DLD1 (cell line): ENCODE data around the gene GSDME.

Experiments used
- in situ Hi-C: cut with HindIII; loops from 2 replicates; pipeline ENCODE4 v1.10.0; 2017; ENCODE audit warnings: low sequenced_read_pairs

GSDME gene

DNA sequence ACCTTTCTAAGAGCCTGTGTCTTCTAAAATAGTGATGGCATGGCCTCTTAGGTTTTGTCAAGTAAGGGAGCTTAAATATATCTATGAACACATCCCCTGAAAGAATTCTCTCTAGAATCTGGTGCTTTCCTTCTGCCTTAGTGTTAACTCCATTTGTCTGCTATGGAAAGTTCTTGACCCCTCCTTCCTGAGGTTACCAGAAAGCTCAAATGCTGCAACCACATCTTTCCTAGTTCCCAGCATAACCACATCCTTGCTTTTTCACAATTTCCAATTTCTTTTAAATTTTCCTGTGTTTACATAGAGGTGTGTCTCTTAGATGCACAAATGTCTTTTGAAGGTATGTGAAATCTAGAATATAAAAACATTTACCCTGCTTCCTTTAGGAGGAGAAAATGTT is 16.4 kb upstream of the GSDME start:
- in situ Hi-C loops: no loop called here

DNA sequence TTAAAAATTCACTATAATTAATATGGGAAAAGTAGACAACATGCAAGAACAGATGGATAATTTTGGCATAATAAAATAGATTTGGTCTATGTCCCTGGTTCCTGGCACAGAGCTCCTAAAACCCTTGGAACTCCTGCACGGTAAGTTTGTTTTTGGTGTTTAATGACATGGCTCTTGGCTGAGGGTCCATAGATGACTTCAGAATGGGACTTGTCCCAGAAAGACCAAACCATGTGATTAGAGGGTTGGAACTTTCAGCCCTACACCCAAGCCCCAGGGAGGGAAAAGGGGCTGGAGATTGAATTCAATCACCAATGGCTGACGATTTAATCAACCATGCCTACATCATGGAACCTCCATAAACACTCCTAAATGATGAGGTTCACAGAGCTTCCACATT is 12.6 kb upstream of the GSDME start:
- in situ Hi-C loops: no loop called here

DNA sequence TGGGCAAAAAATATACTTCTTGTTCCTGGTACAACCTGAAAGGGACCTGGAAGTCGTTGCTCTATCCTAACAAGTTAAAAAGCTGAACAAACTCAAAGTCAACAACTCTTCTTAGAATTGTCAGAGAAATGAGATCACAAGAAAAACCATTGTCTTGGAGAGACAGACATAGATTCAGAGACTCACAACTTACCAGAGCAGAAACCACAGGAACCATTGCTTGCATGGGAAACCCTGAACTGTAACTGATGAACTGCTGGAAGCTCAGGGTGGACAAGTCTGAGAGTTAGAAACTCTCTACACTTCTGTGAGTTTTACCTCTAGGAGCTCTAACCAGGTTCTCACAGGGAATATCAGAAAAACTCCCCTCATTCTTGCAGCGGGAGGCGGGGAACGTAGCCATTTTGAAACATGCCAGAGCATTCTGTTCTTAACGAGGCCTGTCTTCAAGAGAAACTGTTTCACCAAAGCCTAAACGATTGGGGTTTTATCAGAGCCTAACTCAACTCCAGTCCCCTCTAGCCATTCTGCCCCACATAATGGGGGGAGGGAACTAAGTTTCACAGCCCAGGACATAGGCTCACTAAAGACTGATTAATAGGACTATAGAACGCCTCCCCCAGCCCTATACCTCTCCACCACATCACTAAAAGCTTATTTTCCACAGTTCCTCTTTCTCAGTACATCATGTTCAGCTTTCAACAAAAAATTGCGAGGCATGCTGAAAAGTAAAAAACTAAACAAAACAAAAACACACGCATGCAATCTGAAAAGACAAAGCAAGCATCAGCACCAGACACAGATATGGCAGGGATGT is 12.0 kb upstream of the GSDME start:
- in situ Hi-C loops: no loop called here

DNA sequence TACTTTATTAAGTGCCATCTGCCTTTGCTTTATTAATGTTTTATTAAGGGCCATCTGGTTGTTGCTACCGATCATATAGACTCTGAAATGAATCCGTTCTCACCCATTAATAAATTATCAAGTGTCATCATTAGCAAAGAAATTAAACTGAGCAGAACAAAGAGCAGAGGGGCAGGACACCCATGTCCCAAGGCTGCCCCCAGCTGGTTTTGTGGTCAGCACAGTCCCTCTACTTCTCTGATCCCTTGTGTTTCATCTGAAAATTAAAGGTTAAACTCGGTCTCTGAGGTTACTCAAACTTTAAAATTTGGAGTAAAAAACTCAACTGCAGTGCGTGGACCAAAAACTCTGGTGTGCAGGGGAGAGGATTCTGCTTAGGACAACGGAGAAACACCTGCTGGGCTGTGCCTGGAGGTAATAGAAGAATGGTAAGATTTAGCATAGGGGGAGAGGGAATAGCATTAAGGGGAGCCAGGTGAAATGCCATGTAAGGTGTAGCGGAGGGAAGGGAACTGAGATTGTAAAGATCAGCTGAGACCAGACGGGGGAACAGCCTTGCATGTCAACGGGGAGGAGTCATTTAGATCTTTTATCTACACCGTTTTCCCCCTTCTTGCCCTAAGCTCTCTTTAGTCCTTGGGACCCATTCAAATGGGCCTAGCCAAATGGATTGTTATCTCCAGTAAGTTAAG is 10.8 kb upstream of the GSDME start:
- in situ Hi-C loops: no loop called here

DNA sequence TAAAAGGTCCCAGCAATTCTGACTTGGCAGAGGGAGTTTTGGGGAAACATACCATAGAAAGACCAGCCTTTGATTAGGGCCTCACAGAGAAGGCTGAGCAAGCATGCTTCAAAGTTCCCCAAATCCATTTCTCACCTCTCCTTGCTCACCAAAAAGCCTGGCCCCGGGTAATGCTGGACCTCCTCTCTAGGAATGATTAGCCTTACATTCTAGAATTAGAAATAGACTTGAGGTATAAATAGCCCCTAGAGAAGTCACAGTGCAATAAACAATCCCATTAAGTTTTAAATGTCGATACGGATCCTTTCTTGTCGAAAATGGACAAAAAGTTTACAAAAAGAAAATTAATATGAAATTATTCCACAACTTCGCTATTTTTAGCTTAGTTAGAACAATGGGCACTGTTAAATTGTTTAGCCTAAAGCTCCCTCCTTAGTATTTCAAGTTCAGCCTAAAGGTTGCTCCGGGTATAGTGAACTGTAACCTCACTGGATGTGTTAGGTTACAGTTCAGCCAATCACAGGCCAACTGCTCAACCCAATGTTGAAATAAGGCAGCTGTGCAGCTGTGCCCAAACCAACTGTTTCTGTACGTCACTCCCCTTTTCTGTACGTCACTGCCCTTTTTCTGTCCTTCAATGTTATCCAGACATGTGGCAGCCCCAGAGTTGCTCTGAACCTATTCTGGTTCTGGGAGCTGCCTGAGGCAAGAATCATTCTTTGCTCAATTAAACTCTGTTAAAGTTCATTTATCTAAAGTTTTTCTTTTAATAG is 7.9 kb upstream of the GSDME start:
- in situ Hi-C loops: loop anchor here (5.0 kb wide), 1 partner anchor 38 kb away; no protein-coding TSS in a partner anchor

DNA sequence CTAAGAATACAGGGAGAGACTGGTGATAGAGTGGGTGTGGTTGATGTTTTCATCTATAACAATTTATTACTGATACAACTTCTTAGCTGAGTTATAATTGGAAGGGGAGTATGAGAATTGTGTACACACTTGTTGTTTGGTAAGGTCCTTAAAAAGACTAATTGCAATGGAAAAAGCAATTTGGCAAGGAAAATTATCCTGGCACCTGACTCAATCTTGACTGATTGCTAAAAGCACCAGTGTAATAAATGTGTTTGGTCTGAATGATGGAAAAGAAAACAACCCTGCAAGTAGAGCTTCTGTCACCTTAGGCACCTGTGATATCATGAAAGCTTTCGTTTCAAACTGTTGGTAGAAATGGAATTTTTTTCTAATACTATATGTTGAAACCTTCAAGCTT is 6.7 kb upstream of the GSDME start:
- in situ Hi-C loops: loop anchor here (5.0 kb wide), 1 partner anchor 37 kb away; no protein-coding TSS in a partner anchor

DNA sequence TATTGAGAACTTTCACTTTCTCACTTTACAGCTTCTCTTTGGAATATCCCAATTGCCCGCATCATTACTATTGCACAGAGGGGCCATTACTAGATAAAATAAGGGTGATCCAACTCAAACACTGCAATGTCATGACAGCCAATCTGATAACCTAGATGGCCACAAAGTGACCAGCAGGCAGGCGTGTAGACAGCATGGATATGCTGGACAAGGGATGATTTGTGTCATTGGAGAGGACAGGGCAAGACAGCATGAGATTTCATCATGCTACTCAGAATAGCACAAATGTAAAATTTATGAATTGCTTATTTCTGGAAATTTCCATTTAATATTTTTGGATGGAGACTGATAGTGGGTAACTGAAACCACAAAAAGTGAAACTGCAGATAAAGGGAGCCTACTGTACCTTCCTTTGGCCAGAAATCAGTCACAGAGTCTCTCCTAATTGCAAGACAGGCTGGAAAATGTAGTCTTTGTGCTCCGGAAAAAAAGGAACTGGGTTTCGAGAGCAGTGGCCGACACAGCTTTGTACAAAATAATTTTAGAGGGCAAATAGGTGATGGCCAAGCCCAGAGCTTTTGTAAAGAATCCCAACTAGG is 6.1 kb upstream of the GSDME start:
- in situ Hi-C loops: loop anchor here (5.0 kb wide), 1 partner anchor 36 kb away; no protein-coding TSS in a partner anchor

DNA sequence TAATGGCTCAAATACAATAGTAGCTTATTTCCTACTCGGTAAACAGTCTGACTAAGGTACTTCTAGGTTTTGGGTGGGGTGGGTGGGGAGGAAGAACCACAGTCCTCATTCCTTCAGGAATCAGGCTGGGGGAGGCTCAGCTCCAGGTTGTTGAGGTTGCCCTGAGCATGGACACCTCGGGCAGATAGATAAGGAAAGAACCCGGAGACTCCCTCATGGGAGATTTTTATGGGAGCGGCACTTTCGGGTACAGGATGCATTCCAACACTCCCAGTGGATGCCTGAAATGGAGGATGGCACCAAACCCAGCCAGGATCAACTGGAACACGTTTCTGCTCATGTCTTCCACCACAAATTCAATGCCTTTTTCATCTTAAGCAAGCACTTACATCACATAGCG is 5.5 kb upstream of the GSDME start:
- in situ Hi-C loops: loop anchor here (5.0 kb wide), 1 partner anchor 35 kb away; no protein-coding TSS in a partner anchor

DNA sequence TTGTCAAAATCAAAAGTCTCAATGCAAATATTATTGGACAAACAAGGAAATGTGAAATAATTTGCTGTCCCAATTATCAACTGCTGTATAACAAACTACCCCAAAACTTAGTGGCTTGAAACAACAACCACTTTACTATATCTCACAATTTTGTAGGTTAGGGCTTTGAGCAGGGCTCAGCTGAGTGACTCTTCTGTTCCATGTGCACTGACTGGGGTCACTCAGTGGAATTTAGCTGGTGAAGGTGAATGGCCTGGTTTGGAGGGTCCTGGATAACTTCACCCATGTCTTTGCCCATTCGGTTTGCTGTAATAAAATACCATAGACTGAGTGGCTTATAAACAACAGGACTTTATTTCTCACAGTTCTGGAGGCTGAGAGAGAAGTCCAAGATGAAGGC is 3.7 kb upstream of the GSDME start:
- in situ Hi-C loops: loop anchor here (5.0 kb wide), 1 partner anchor 34 kb away; no protein-coding TSS in a partner anchor

DNA sequence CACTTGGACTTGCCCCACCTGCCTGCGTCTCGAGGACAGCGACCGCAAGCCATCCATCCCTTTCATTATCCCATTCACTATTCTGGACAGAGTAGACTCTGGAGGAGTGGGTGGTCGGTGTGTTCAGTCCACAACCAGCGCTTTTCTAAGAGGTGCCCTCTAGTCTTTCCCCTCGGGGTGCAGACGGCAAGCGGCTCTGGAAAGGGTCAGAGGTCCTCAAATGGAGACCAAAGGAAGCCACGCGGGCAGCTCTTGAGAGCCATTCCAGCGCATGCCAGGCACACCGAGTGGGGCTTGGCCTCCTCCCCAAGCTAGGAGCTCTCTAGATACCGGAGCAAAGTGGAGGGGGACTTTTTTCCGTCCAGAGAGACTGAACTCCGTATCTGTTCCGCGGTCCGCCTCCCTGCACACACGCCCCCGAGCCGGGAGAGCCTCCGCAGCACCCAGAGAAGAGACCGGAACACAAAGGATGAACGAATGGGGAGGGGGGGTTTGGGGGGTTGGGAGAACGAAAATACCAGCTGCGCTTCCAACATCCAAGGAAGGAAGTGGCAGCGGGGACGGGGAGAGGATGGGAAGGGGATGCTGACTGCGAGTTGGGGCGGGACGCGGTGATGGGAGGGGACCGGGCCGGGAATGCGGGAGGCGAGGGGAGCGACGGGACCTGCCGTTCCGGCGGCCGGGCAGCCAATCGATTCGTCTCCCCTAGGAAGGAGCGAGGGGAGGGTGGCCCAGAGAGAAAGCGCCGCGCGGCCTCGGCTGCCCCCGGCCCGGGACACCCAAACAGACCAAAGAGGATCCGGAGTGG is 515 bp downstream of the GSDME start:
- in situ Hi-C loops: no loop called here

DNA sequence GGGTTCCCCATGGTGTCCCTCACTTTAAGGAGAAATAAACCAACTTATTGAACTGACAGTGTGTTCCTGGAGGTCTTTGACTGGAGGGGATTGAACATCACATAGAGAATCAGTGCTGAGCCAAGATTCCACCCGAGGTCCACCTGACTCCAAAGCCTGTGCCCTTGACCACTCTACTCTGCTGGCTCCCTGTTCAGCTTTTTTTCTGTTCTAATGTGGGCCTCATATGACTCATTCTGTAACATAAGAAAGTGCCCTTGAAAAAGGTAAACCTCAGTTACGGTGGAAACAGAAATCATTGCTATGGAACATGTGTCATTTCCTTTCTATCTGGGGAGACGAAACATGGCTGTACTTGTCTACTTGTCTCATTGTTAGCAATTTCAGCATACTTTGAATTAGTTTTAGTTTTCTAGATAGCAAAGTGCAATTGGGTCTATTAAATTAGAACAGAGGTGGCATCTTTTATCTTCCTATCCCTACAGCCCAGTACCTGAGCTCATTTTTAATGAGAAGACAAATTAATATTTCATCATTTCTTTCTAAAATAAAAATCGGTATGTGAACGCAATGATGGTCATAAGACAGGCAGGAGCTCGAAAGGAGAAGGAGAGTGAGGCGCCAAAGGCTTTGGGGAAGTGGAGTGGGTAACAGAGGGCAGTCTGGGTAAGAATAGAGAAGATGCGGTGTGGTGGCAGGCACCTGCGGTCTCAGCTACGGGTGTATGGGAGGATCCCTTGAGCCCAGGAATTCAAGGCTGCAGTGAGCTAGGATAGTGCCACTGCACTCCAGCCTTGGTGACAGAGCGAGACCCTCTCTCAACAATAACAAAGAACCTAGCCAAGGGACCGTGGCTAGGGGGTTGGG is 1.5 kb downstream of the GSDME start:
- in situ Hi-C loops: no loop called here

DNA sequence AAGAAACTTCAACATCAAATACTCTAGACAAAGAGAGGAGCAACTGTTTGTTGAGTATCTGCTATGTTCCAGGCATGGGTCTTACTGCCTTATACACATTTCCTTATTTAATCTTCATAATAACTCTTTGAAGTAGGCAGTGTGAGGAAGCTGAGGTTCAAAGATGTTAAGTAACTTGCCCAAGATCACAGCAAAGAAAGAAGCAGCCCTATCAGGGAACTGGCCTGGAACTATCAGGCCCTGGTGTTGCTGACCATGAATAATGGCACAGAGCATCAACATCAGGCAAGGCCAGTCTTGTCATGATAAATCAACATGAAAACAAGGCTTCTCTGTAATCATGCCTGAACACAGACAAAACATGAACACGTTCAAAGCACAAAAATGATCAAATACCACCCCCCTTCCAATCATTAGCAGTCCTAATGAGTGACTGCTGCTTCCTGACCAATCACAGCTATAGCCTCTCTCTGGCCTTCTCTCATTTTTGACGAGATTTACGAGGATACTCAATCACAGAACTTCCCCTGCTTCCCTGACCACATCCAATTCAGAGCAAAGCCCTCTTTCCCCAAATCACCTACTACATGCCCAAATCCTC is 2.3 kb downstream of the GSDME start:
- in situ Hi-C loops: no loop called here

DNA sequence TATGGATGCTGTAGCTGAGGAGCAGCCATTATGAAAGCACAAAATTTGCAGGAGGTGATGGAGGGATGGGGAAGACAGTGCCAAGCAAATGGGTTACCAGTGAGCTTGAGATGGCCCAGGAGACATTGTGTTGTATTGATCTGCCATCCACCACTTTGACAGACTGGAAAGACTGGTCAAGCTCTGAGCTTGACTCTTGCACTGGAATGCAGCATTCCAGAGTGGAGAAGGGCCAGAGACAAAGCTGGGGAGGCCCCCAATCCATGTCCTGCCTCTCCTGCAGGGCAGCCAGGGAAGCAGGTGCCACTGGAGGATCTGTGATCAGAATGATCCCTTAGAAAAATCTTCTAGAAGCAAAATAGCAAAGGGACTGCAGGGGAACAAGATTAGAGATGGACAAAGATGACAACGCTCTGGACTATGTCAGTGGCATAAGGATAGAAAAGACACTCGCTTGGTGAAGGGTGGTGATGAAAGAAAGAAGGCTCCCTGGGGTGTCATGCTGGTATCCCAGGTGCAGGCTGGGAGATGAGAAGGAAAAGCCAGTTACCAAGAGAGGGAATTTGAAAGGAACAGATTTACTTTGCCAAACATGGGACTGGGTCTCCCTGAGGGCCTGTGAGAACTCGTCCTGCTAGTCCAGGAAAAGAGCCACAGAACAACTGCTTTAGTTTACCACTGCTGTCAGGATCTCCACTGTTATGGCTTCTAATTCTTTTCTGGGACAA is 5.0 kb downstream of the GSDME start:
- in situ Hi-C loops: no loop called here

DNA sequence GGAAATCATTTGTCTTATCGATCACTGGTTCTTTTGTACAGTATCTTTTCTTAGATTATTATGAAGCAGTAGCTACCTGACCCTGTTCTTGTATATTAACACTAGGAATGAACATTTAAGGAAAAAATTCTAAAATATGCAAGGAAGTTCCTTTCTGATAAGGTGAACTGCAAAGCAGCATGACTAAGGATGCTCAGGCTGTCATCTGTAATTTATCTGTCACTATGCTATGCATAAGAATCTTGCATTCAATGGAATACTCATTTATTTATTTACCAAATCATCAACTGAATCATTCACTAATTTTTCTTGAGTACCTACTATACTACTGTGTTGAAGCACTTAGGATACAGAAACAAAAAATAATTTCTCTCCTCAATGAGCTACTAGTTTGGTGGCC is 5.8 kb downstream of the GSDME start:
- in situ Hi-C loops: no loop called here

DNA sequence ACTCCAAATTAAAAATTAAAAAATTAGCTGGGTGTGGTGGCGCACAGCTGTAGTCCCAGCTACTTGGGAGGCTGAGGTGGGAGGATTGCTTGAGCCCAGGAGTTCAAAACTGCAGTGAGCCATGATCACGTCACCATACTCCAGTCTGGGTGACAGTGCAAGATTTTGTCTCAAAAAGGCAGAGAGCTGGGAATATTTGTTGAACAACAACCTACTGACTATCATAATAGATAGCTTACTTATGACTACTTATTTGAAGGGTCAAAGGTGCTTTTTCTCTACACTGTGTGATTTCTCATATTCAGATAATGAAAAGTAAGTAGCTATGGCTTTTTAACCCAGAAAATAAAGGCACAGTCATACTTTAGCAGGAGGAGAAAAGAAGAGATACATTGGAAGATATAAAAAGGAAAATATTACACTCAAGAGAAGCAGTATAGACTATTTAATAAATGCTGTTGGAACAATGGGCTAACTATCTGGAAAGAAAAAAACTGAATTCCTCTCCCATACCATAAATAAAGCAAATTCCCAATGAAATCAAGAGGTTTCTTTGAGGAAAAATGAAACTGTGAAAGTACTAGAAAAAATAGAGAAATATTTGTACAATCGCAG is 6.7 kb downstream of the GSDME start:
- in situ Hi-C loops: no loop called here

DNA sequence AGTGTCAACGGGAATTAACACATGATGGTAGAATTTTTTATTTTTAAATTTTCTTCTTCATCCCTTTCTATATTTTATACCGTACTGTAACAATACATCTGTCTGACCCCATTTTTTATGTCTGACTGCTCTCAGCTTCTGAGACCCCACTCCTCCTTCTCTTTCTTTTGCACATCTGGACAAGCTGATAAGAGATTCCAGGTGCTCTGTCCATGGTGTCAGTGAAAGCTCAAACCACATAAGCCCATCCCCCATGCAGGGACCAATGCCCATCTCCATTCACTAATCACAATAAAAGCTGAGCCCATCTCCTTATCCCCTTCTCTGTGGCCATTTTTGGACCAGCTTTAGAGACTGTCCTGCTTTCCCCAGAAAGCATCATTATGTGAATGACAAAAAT is 8.7 kb downstream of the GSDME start:
- in situ Hi-C loops: no loop called here

DNA sequence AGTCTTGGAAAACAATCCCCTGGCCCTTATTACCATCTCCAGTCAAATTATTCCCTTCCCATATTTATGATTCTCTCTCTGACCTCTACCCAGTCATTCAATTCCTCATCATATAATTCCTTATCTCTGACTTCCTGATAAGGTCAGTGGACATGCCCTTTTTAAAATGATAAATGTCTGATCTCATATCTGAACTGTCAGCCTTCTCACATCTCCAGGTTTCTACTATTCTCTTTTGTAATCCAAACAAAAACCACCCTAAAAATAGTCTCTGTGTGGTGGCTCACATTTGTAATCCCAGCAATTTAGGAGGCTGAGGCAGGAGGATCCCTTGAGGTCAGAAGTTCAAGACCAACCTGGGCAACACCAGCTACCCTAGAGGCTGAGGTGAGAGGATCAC is 11.9 kb downstream of the GSDME start:
- in situ Hi-C loops: no loop called here

DNA sequence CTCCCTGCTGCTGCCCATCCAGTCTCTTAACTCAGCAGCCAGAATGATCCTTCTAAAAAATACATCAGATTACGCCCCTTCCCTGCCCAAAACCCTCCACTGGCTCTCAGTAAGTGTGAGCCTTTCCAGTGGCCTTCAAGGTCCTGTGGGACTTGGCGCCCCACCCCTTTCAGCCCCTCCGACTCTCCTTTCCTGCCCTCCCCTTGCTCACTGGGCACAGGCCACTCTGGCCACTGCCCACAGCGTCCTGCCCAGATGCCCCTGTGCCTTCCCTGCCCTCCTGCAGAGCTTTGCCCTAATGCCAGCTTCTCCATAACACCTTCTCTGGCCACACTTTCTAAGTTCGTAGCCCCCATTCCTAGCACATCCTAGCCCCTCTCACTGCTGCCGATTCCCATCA is 13.8 kb downstream of the GSDME start:
- in situ Hi-C loops: no loop called here
